NOMO-1 (cell line): ENCODE results near the gene EXOSC3.

Experiments
- DNase-seq, 2 experiments: peaks; one replicate each; lab custom pipeline; 2025; ENCODE audit not compliant: unreplicated experiment in 2 of 2; lab: John Stamatoyannopoulos, UW

The EXOSC3 gene

GRCh38 chr9:37739222-37739621 is 45.6 kb downstream of the EXOSC3 start:
- no peak for DNase-seq

GRCh38 chr9:37732952-37733351 is 51.9 kb downstream of the EXOSC3 start:
- DNase-seq, result no peak

- DNase-seq, result no peak
Measured at GRCh38 chr9:37732086-37732741, 52.6 kb downstream of the EXOSC3 start.

- DNase-seq, result no peak
Measured at GRCh38 chr9:37730839-37731238, 54.0 kb downstream of the EXOSC3 start.

GRCh38 chr9:37730256-37730655 is 54.6 kb downstream of the EXOSC3 start:
- DNase-seq, result no peak
